Loucy (cell line): ENCODE measurements around the gene HOXB3.

ENCODE experiments used
- CTCF ChIP-seq: fragments of 200-600 bp; sonication (generic); conservative IDR thresholded peaks from 2 replicates; pipeline ENCODE4 v1.5.1; 2014; ENCODE audit warnings: mild to moderate bottlenecking, antibody characterized with exemption, low read length
- EZH2phosphoT487 ChIP-seq: fragments of 200-600 bp; IDR thresholded peaks from 2 replicates; pipeline ENCODE4 v1.6.1; 2018; ENCODE audit warnings: antibody characterized with exemption, mild to moderate bottlenecking, moderate library complexity, borderline replicate concordance

- TF ChIP-seq CTCF (no peak), EZH2phosphoT487 (no peak)
These were observed 37.4 kb downstream of the HOXB3 start for GRCh38 chr17:48552466-48553189.
